ENCODE results near the gene LMOD2.

Gene LMOD2

DNA sequence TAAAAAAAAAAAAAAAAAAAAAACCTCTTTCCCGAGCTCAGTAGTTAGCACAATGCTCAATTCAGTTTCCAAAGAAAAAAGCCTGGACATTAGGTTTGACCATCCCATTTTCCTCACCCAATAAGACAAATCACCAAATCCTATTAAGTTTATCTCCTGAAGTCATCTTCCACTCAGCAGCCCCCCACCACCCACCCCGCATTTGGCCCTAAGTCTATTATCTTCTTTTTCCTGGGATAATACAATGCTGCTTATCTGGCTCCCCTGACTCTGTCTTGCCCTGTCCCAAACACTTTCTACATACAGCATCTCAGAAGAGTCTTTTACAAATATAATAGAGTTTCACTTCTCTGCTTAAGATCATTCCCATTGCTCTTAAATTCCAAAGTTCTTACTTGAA is 17.8 kb upstream of the LMOD2 start:
- in situ Hi-C loops (cut with MboI; ENCODE audit: low sequenced_read_pairs), result no loop called here

- in situ Hi-C loops (cut with MboI; ENCODE audit: low sequenced_read_pairs), result no loop called here
These were observed 16.0 kb upstream of the LMOD2 start for GRCh38 chr7:123639631-123640030.

DNA sequence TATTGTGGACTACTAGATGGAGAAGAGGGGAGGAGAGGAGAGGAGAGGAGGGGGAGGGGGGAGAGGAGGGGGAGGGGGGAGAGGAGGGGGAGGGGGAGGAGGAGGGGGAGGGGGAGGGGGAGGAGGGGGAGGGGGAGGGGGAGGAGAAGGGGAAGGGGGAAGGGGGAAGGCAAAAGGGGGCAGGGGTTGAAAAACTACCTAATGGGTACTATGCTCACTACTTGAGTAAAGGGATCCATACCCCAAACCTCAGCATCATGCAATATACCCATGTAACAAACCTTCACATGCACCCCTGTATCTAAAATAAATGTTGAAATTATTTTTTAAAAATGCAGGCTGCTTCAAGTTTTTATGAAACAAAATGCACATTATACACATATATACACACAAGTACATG is 15.1 kb upstream of the LMOD2 start:
- in situ Hi-C loops (cut with MboI; ENCODE audit: low sequenced_read_pairs), result no loop called here

DNA sequence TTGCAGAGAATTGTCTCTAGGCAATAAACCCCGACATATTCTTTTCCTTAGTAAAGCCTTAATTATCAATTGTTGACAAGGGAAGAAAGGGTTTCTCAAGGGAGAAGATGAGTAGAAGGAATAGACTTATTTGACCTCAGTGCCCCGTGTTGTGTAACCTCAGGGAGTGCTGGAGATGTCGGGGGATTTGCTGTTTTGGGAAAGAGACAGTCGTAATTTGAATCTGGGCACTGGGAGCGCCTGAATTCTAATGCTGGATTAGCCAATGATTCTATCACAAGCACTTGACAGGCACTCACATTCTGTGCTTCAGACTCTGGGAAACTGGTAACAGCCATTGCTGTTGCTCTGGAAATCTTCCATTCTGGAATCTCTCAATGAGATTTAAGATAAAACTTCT is 13.8 kb upstream of the LMOD2 start:
- in situ Hi-C loops (cut with MboI; ENCODE audit: low sequenced_read_pairs), result no loop called here

- in situ Hi-C loops (cut with MboI; ENCODE audit: low sequenced_read_pairs), result no loop called here
These were observed 11.9 kb upstream of the LMOD2 start for GRCh38 chr7:123643495-123644441.

GRCh38 chr7:123645516-123645915 is 10.2 kb upstream of the LMOD2 start:
- in situ Hi-C loops (cut with MboI; ENCODE audit: low sequenced_read_pairs), result no loop called here

DNA sequence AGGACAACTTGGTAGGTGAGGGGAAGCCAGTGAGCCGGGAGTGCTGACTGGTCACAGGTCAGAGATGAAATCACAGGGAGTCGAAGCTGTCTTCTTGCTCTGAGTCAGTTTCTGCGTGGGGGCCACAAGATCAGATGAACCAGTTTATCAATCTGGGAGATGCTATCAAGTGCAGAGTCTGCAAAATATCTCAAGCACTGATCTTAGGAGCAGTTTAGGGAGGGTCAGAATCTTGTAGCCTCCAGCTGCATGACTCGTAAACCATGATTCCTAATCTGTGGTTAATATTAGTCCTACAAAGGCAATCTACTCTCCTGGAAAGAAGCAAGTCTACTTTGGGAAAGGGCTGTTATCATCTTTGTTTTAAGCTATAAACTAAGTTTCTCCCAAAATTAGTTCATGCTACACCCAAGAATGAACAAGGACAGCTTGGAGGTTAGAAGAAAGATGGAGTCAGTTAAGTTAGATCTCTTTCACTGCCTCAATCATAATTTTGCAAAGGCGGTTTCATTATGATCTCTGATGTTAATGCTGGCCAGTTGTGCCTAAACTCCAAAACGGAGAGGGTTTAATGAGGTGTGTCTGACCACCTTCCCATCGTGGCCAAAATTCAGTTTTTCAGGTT is 8.4 kb upstream of the LMOD2 start:
- in situ Hi-C loops (cut with MboI; ENCODE audit: low sequenced_read_pairs), result no loop called here

GRCh38 chr7:123649964-123650363 is 5.7 kb upstream of the LMOD2 start:
- in situ Hi-C loops (cut with MboI; ENCODE audit: low sequenced_read_pairs), result no loop called here

DNA sequence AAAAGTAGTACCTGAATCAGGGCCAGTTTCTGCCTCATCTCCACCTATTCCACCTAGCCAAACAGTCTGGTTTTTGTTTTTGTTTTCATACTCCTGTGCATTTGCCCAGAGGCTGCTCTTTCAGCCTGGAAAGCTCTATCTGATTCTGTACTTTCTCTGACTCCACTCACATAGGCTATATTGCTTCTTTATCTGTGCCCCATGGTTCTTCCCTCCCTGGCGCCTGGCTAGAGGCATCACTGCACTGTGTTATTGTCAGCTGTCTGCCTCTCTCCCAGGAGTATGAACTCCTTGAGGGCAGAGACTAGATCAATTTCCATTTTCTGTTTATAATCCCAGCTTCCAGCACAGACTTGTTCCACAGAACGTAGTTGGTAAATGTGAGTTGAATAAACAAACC is 5.1 kb upstream of the LMOD2 start:
- in situ Hi-C loops (cut with MboI; ENCODE audit: low sequenced_read_pairs), result no loop called here

DNA sequence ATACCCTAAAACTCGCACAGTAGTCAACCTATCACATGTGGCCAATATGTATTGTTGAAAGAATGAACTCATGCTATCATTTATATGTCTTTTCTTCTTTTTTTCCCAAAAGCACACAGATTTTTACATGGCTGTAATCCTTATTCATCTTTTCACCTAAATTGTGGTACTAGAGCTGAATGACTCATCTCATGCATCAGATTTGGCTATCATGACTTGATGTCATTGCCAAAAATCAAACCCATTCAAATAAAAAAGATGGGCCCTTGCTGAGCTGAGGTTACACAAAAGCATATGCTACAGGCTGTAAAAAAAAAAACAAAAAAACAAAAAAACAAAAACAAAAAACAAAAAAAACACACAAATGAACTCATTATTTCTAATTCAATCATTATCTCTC is 3.3 kb upstream of the LMOD2 start:
- in situ Hi-C loops (cut with MboI; ENCODE audit: low sequenced_read_pairs), result no loop called here

DNA sequence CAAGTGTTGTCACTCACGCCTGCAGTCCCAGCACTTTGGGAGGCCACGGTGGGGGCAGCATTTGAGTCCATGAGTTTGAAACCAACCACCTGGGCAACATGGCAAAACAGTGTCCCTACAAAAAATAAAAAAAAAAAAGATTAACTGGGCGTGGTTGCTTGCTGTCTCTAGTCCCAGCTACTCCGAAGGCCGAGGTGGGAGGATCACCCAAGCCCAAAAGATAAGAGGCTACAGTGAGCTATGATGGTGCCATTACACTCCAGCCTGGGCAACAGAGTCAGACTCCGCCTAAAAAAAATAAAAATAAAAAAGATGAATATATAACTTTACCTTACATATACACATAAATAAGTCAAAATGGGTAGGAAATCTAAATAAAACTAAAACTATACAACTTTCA is 2.5 kb upstream of the LMOD2 start:
- in situ Hi-C loops (cut with MboI; ENCODE audit: low sequenced_read_pairs), result no loop called here

DNA sequence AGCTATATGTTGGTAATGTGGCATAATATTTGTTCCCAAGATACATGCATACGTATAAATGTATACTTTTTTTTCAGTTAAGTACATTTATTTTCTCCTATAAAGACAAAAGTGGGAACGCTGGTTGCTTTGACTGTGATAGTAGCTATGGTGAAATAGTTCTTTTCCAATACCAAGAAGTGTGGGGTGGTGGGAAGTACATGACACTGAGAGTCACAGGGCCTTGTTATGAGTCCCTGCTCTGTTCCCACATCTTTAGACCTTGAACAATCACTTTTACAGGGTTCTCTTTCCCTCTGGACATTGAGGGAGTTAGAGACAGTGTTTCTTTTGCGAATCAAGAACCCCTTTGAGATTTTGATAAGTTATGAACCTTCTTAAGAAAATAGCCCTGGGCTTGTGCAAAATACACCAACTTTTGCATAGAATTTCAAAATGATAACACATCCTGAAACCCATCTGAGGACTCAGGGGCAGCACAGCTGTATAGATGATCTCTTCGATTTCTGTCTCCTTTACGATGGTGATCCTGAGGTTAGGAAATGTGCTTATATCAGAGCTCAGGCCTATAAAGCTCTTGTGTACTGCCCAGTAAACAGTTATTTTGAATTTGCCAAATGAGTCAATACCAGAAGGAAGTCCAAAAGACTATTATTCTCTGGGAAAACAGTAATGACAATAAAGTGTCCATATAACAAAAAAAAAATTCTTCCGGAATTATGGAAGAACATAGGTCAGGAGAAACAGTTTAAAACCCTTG is 1.1 kb downstream of the LMOD2 start:
- in situ Hi-C loops (cut with MboI; ENCODE audit: low sequenced_read_pairs), result no loop called here

DNA sequence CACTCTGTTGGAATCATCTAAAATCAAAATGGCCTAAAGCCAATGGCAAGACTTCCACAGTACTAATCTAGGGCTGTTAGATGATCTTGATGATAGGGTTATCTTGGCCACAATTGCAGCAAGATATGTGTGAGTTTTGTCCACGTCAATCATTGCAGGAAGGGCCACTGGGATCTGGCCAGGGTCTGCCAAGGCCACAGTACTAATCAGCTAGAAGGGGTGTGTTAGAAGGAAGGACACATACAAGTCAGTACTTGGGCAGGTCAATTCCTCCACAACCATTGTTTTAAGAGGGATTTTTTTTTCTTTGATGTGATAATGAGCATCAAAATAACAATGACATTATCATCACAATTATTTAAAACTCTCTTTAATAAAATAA is 1.6 kb downstream of the LMOD2 start:
- in situ Hi-C loops (cut with MboI; ENCODE audit: low sequenced_read_pairs), result no loop called here

DNA sequence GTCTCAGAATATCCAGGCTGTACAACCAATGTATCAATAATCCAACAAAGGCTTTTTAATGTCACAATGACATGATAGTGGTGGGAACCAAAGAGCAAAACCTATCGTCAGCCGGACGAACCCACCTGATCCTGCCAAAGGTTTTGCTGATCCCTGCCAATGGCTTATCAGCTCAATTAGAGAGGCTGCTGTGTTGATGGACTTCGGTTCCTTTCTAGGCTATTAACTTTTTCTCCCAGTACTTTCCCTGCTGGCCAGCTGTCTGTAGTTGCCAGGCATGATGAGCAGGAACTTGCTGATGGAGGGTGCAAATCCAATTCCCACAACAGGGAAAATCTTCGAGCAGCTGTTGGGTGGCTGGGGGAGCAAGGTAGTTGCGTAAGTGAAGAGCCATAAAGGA is 2.4 kb downstream of the LMOD2 start:
- in situ Hi-C loops (cut with MboI; ENCODE audit: low sequenced_read_pairs), result no loop called here

DNA sequence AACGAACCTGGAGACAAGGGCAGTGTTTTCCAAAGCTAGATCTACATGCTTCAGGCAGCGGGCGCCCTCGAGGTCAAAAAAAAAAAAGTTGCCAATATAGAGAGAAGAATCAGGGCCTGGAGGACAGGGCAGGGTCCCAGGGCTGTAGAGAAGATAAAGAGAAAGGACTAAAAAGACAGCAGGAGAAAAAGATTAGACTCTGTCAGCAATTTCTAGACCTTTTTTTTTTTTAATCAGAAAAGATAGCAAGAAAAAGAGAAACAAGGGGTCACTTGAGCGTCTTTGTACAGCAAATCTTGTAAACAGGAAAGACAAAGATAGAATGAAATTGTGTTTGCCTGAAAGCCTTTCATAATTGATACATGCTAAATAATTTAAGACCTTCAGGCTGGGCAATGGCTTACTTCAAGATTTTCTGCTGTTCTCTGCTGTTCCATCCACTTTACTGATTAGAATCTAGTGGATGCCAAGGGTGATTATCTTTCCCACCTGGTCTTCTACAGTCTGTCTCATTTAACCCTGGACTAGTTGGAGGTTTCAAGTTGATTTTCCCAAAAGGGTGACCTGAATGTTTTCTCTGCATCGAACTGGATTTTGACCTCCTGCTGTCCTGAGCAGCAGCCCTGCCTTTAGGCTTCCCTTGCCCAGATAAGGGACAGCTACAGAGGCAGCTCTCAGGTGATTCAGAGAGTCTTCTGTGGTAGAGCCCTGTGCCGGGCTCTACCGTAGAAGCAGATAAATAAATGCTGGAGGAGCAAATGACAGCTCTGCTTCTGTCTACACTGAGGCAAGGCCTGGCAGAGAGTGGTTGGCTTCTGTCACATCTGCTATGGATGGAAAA is 5.1 kb downstream of the LMOD2 start:
- in situ Hi-C loops (cut with MboI; ENCODE audit: low sequenced_read_pairs), result no loop called here

DNA sequence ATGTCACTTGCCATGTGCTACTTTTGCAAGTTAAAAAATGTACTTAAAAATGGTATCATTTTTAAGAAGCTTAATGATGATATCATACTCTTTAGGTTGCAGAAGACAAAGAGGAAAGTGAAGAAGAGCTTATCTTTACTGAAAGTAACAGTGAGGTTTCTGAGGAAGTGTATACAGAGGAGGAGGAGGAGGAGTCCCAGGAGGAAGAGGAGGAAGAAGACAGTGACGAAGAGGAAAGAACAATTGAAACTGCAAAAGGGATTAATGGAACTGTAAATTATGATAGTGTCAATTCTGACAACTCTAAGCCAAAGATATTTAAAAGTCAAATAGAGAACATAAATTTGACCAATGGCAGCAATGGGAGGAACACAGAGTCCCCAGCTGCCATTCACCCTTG is 6.1 kb downstream of the LMOD2 start:
- in situ Hi-C loops (cut with MboI; ENCODE audit: low sequenced_read_pairs), result no loop called here

- in situ Hi-C loops (cut with MboI; ENCODE audit: low sequenced_read_pairs), result no loop called here
These were observed 6.6 kb downstream of the LMOD2 start for GRCh38 chr7:123662293-123662692.

- in situ Hi-C loops (cut with MboI; ENCODE audit: low sequenced_read_pairs), result no loop called here
These were observed 7.1 kb downstream of the LMOD2 start for GRCh38 chr7:123662755-123663154.

GRCh38 chr7:123663200-123663599 is 7.5 kb downstream of the LMOD2 start:
- in situ Hi-C loops (cut with MboI; ENCODE audit: low sequenced_read_pairs), result no loop called here

DNA sequence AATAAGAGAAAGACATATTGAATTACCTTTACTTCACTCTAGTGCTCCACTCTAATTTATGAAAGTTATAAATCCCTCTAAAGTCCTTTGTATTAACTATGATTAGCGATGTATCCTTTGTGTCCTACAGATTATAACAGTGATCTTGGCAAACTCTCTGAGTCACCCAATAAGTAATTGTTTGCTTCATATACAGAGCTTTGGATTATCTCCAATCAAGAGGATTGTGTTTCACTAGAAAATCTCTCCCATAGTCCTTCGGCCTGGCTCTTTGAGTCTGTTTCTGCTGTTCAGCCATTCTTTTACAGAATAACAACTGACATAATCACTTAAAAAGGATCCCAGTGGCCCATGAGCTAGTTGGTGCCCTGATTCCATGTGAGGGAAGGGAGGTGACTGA is 9.5 kb downstream of the LMOD2 start:
- in situ Hi-C loops (cut with MboI; ENCODE audit: low sequenced_read_pairs), result no loop called here

DNA sequence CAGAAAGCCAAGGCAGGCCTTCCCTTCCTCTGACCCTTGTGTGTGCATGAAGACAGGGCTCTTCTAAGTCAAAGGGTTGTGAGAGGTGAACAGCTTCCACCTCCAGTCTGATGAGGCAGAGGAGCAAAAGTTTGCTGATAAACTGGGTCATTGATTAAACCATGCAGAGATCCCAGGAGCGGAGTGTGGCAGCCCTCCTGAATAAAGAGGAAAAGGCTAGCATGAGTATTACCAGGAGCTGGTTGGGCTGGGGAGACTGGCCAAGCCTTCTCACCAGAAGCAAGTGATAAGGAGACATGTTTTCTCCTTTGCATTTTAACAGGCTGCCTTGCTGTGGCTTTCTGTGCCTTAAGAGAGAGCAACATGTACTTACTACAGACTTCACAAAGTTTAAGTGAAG is 10.2 kb downstream of the LMOD2 start:
- in situ Hi-C loops (cut with MboI; ENCODE audit: low sequenced_read_pairs), result no loop called here

Data from HL-60/S4 treated with retinoic acid at 250 ng/mL for 4 days and 3 days (cell line).